Stimulated activated CD4-positive, alpha-beta T cell treated with anti-CD3 and anti-CD28 coated beads, Interleukin-1b, Interleukin-23, amount 100 ng/mL, for 24 hours (primary cell): Measurements from ENCODE around the gene KAT2B.

Experiments used
- DNase-seq, 4 experiments: peaks; one replicate each; pipeline ENCODE4 v3.0.0-alpha.2; 2020; ENCODE audit warnings: low read depth in 4 of 4, low spot score in 1 of 4

KAT2B gene

DNA sequence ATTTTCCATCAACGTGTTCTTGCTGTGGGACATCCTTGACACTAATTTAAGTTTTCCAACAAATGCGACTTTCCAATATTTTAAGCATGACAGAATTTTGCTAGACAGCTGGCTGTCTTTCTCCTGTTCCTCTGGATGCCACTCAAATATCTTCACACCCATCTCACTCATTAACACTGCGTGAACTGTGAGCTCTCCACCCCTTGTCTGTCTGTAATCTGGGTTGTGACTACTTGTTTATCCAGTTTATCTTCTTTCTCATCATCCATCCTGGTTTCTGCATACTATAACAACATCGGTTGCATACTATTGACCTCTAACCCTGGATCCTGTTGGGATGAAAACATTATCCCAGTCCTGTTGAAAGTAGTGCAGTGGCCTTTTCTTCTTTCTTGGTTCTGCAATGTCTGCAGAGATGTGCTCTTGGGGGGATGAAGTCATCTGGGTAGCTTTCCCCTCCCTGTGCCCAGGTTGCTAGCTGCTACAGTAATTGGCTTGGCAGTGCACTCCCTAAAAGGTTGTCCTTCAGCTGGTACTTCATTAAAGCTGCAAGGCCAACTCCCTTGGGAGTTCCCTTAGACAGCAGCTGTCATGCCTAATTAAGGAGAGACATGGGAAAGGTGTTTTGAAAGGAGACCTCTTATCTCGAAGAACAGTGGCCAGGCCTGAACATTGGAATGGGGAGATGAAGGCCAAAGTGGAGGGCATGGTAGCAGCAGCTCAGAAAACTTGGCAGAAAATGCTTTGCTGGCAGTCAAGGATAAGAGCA lies 24.7 kb downstream of the KAT2B start:
- DNase-seq, result no peak

DNA sequence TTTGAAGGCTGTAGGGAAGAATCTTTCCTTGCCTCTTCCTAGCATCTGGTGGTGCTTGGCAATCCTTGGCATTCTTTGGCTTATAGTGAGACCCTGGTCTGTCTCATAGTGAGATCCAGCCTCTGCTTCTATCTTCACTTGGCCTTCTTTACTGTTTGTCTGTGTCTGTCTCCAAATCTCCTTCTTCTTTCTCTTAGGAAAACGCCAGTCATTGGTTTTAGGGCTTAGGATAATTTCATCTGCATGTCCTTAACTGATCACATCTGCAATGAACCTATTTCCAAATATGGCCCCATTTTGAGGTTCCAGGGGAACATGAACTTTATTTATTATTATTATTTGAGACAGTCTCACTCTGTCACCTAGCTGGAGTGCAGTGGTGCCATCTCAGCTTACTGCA lies 25.8 kb downstream of the KAT2B start:
- DNase-seq, result no peak

DNA sequence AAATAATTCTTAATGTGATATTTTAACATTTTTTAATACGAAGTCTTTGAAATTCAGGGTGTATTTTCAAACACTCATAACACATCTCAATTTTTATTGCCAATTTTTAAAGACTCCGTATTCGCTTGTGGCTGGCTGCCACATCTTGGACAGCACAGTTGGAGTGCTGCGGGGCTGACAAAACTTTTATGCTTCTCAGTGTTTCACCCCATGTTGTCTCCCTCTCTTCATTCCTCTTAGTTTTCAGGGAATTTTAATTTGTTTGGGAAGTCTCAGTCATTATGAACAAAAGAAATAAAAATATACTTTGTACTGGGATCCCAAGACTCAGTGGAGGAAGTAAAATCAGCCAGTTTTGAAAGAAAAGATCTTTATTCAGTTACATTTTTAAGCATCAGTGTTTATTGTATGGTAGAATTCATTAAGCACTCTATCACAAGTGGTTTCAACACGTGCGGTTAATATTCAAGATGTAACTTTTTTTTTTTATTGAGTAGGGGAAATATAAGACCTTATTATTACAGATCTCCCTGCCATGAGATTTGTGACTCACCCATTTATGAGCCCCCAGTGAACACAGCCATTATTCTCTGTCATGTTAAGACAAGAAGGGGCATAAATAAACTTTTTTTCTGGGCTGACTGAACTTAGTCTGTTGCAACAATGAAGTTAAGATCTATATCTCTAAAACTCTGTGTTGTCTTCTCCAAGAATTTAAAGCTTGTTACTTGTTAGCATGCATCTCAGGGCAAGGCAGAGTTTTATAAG lies 26.8 kb downstream of the KAT2B start:
- DNase-seq, result no peak

DNA sequence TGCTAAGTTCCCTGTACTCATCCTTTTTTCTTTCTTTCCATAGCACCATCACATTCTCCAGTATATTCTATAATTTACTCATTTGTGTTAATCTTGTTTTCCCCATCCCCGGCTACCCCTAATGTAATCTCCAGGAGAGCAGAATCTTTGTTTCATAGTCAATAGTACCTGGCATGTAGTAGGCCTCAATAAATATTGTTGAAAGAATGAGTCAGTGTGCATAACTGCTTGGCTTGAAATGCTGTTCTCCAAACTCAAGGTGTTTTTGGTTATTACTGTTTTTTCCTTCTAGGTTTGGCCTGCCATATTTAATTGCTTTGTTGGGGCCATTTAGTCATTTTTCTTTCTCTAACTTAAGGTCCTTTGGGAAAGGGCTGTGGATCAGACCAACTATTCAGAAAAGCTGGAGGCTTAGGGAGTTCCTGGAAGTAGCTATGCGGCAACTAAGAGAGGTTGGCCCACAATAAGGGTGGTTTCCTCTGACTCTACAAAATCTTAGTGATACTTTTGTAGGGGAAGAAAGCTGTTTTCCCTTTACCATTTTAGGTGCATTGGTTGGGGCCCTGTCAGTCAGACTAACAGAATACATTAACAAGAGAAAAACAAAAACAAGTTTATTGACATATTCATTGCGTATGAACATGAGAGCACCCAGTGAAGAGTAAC lies 28.4 kb downstream of the KAT2B start:
- no peak for DNase-seq

DNA sequence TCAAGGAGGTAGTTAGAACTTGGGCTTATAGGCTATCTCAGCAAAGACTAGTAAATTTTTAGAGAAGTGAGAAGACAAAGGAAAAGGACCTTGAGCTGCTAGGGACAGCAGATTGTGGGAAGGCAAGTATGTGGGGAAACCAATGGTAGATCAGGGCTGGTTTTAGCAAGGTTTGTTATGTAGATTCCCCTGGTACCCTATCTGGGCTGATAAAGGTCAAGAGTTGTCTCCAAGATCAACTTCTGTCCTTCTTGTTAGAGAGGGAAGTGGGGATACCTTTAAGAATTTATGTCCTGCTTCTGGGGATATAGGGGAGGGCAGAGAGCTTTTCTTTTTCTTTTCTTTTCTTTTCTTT lies 28.9 kb downstream of the KAT2B start:
- no peak for DNase-seq

DNA sequence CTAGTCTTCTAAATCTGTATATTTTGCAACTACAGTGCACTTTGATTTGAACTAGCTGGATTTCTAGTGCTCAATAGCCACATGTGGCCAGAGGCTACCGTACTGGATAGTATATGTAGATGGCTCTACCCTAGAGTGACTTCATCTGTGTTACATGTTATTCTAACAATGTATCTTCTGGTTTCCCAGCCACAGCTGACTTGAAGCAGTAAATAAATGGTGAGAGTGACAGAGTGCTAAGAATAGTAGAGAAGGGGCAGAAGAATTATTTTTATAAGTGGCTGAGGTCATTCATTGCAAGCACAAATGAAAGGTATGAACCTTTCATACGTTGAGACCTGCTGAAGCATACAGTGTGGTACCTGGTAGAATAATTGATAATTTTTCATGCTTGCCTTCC lies 30.9 kb downstream of the KAT2B start:
- DNase-seq, result no peak

DNA sequence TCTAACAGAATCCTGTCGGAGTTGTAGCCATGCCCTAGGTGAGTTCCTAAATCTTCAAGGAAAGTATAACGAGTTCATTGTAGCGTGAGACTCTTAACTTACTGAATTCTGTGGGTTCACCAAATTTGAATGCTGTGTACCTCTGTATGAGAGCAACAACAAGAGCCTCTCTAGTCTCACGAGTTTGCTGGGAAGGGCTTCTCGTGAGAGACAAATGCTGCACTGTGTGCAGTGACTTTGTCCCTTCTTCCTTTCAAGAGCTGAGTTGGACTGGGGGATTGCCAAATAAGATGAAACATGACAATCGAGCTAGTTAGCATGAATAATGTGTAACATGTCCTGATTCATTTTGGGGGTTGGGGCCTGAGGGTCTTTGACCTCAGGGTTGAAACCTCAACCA lies 32.2 kb downstream of the KAT2B start:
- no peak for DNase-seq

DNA sequence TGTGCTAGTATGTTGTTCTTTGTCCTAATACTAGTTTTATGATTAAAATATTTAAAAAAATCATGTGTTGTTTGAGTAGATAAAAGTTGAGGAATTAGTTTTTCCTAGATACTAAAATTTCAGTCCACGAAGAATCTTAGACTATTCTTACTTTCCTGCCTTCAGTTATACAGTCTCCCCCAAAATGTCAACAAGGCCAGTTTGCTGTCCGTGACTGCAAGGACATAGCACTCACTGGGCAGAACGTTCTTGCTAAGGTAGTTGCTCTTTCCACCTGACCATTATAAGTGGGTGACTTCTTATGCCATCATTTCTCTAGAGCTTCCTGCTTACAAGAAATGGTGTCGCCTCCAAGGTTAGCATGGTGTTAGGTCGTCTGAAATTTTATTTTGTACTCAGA lies 32.8 kb downstream of the KAT2B start:
- DNase-seq, result no peak

DNA sequence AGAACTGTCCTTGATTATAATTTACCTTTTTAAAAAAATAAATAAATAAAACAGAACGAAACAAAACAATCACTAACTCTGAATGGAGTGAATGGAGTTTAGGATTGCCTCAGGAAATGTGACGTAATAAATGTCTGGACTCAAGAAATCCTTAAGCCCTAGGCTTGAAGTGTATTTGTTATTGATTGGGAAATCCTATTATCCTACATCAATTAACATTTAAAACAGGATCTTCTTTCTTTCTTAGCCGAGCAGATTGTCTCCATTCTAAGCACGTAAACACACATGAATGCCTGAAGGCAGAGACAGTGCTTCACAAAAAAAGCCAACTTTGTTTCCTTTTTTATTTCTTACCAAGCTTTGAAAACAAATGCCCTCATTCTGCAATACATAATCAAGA lies 33.4 kb downstream of the KAT2B start:
- no peak for DNase-seq

DNA sequence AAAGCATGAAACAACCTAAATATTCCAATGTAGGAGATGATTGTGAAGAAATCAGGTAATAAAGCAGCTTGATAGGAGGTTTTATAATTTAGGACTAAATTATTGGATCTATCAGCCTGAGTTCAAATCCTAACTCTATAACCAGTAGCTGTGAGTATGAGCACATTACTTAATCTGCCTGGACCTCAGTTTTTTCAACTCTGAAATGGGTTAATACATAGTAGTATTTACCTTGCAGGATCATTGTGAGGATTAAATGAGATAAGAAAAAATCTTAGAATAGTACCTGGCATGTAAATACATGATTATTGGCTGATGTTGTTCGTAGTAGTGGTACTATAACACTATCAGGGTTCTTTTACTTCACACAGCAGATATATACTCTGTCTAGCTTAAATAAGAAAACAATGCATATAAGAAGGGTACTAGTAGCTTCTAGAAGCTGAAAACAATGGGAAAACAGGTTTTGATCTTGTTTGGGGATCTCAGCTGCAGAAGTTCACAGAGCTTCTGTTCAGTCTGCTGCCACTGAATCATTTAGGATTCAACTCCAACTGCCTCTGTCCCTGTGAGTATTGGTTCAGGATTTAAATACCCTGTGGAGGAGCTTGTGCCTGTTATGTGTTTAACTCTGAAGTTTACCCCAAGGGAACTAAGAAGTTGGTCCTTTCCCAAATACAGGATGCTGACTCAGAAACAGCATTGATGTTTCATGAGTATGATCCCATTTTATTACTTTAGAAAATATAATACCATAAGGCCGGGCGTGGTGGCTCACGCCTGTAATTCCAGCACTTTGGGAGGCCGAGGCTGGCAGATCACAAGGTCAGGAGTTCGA lies 34.2 kb downstream of the KAT2B start:
- no peak for DNase-seq

DNA sequence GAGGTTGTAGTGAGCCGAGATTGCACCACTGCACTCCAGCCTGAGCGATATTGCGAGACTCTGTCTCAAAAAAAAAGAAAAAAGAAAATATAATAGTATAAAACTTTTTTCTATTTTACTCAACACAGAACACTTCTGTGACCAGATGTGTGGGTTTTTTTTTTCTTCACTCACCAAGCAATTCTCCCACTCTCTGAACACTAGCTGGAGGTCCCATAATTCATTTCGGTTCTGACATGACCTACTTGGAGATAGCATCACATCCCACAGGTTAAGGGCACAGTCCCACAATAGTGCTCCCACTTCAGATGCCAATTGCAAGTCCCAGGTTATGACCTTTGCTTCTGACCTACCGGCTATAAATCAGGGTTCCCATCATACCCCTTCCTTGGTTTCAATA lies 35.0 kb downstream of the KAT2B start:
- no peak for DNase-seq

DNA sequence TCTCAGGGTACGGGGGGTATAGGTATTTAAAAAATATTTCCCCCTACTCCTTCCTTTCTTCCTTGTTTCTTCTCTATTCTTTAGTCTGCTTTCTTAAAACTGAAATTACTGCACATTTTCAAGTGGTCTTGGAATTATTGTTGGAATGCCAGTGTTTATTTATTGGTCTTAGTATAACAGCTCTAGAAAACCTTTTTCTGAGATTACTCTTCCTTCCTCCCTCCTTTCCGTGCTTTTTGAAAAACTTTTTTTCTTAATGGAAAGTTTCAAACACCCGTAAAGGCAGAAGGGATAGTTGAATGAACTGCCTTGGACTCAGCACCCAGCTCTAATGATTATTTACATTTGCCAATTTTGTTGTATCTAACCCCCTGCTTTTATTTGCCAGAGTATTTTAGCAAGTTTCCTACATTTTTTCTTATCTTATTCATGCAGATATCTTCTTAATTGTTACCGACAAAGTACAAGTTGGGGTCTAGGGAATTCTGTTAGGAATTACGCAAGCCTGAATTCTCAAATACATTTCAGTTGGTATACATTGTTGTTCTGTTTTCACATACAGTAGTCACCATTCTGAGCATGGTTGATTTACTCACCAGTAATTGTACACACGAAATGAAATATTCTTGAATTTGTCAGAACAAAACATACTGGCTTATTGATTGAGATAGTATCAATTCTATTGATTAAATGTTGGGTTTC lies 36.2 kb downstream of the KAT2B start:
- DNase-seq, result no peak

DNA sequence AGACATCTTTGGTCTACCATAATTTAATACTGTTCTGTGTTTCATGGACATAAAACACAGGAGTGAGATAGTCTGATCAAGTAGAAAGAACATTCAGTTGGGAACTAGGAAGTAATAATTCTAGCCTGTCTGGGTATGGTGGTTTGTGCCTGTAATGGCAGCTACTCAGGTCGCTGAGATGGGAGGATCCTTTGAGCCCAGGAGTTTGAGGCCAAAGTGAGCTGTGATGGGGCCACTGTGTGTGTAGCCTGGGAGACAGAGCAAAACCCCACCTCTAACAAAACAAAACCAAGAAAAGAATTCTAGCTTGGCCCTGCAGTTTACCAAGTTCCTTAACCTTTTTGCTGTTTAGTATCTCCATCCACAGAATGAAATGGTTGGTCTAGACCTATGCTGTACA lies 36.8 kb downstream of the KAT2B start:
- DNase-seq, result no peak

DNA sequence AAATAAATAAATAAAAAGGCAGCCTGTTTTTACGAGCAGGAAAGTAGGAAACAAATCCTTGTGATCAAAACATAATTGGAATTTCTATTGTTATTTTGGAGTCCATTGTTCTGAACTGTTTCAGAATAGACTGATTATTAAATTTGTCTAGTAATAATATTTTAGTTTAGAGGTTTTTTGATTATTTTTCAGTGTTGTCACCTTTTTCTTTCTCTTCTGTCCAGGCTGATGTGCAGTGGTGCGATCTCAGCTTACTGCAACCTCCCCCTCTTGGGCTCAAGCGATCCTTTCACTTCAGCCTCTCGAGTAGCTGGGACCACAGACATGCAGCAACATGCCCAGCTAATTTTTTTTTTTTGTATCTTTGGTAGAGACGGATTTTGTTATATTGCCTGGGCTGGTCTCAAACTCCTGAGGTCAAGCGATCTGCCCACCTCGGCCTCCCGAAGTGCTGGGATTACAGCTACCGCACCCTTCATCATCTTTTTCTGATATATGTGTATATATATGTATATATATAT lies 38.0 kb downstream of the KAT2B start:
- DNase-seq, result no peak

DNA sequence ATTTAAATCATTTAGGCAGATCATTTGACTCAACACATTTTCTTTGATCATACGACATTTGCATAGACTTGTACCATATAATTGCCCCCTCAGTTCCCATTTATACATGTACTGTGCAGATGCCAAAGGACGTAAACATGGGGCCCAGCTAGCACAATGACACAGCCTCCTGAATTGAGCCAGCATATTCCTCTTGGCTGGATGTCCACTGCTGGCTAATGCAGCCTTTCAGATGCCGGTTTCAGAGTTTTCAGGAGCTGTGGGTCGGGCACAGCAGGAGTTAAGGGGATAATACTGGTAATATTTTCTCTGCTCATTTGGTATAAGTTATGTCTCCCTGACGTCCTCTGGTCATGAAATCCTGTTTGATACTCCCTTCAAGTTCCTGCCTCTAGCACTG lies 39.4 kb downstream of the KAT2B start:
- no peak for DNase-seq

DNA sequence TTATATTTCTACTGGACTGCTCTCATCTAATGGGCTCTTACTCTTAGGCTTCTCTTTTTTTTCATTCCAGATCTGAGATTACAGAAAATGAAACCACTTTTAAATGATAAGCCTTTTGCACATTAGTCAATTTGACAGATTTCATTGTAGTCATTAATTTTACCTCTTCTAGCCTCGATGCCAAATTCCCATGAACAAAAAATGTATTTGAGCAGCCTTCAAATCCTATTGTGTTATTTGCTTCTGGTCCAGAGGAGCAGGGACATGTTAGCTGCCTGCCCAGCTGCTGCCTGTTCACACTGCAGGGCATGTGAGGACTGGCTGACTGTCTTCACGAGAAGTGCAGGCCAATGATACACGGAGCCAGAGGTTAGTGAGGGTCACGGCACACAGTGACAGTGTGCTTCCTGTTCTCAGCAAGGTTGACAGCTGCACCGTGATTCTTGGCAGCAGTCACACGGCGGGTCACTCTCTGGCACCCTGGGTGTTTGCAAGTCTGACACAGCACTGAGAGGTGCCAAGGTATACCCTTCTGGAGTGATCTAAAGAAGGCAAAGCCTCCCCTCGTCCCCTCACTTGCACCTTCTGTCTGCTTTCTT lies 40.8 kb downstream of the KAT2B start:
- DNase-seq, result no peak

DNA sequence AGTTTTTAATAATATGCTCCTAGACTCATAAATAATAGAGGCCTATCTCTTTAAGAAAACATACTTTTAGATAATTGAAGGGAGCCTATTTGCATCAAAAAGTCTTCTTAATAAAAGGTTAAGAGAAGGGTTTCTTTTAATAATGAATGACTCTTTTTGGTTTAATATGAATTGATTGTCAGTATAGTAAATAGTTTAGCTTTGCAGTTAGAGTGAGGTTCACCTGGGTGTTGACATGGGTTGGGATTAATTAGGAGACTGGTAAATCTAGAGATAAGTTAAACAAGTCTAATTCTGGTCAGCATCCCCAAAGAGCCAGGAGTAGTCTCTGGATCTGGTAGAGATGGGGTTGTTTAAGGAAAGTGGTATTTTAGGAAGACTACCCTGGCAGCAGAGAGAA lies 43.0 kb downstream of the KAT2B start:
- no peak for DNase-seq

DNA sequence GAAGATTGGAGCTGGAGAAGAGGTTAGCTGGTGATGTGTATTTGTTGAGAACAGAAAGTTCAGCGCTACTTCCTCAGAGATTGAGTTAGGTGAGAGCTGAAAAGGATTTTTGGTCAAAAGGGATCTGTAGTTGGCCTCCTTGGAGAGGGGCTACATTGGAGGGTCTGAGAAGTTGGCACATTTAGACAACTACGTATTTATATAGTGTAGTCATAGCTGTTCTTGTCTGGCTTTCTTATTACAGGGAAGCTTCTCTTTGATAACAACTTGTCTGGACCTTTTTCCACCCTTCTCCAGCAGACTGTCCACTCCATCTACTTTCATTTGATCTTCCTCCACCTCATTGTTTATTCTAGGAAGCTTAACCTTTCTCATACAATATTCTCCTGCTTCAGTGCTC lies 43.7 kb downstream of the KAT2B start:
- DNase-seq, result no peak

DNA sequence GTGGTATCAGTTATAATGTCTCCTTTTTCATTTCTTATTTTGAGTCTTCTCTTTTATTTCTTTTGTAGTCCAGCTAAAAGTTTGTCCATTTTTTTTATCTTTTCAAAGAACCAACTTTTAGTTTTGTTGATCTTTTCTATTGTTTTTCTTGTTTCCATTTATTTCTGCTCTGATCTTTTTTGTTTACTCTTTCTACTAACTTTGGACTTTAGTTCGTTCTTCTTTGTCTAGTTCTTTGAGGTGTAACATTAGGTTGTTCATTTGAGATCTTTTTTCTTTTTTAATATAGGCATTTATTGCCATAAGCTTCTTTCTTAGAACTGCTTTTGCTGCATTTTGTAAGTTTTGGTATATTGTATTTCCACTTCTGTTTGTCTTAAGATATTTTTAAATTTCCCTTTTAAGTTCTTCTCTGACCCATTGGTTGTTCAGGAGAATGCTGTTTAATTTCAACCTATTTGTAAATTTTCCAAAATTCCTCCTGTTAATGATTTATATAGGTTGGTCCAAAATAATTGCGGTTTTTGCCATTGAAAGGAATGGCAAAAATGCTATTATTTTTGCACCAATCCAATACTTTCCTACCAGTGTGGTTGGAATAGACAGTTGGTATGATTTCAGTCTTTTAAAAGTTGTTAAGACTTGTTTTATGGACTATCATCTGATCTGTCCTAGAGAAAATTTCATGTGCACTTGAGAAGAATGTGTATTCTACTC lies 51.2 kb downstream of the KAT2B start:
- DNase-seq, result no peak

DNA sequence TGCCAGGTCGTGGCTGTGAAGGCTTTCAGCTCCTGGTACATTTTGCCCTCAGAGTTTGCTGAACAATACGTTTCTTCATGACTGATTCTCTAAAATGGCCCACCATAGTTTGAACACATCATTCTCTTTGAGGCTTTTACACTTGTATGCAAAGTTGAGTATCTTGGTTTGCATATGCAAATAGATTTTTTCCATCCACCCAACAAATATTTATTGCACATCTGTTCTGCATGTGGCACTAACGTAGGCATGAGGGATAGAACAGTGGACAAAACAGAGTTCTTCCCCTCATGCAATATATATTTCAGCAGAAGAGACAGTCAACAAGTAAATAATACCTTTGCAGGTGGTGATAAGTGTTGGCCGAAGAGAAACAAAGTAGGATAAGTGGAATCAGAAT lies 55.2 kb downstream of the KAT2B start:
- no peak for DNase-seq
